GM21737 (cell line): ENCODE data around the gene ADAMTS9.

Experiments used
- ATAC-seq: cut with Tn5 transposase; IDR thresholded peaks from one replicate; pipeline ENCODE4 v1.9.1; 2021; ENCODE audit warnings: mild to moderate bottlenecking, moderate library complexity; ENCODE audit not compliant: unreplicated experiment

The ADAMTS9 gene

GRCh38 chr3:64685800-64686445 is 1.9 kb downstream of the ADAMTS9 start:
- no peak for ATAC-seq

- no peak for ATAC-seq
These were observed 2.4 kb downstream of the ADAMTS9 start for GRCh38 chr3:64685331-64685799.

GRCh38 chr3:64684715-64685261 is 3.0 kb downstream of the ADAMTS9 start:
- no peak for ATAC-seq

GRCh38 chr3:64681827-64682226 is 6.0 kb downstream of the ADAMTS9 start:
- ATAC-seq = no peak

GRCh38 chr3:64681015-64681414 is 6.8 kb downstream of the ADAMTS9 start:
- no peak for ATAC-seq

- ATAC-seq = no peak
These were observed 7.5 kb downstream of the ADAMTS9 start for GRCh38 chr3:64680334-64680733.

GRCh38 chr3:64677961-64678716 is 9.7 kb downstream of the ADAMTS9 start:
- no peak for ATAC-seq

GRCh38 chr3:64676831-64677230 is 11.0 kb downstream of the ADAMTS9 start:
- ATAC-seq = no peak

GRCh38 chr3:64675687-64676247 is 12.0 kb downstream of the ADAMTS9 start:
- no peak for ATAC-seq

GRCh38 chr3:64674591-64675076 is 13.2 kb downstream of the ADAMTS9 start:
- no peak for ATAC-seq

GRCh38 chr3:64673159-64673715 is 14.6 kb downstream of the ADAMTS9 start:
- ATAC-seq = no peak

- ATAC-seq = no peak
These were observed 19.0 kb downstream of the ADAMTS9 start for GRCh38 chr3:64668582-64669510.

GRCh38 chr3:64667887-64668581 is 19.8 kb downstream of the ADAMTS9 start:
- no peak for ATAC-seq

GRCh38 chr3:64667138-64667537 is 20.7 kb downstream of the ADAMTS9 start:
- ATAC-seq = no peak

GRCh38 chr3:64666171-64666588 is 21.6 kb downstream of the ADAMTS9 start:
- no peak for ATAC-seq

- ATAC-seq = no peak
These were observed 23.4 kb downstream of the ADAMTS9 start for GRCh38 chr3:64664397-64664796.

GRCh38 chr3:64659617-64659978 is 28.2 kb downstream of the ADAMTS9 start:
- no peak for ATAC-seq

- ATAC-seq = no peak
These were observed 29.8 kb downstream of the ADAMTS9 start for GRCh38 chr3:64658001-64658400.

- no peak for ATAC-seq
These were observed 31.3 kb downstream of the ADAMTS9 start for GRCh38 chr3:64656544-64656943.

- no peak for ATAC-seq
These were observed 32.6 kb downstream of the ADAMTS9 start for GRCh38 chr3:64655160-64655559.
